ENCODE measurements around the gene RAB20. TPM values are rescaled to one million over a fixed set of nuclear protein-coding genes. Genes with fewer than 3 reads are reported as not detected.
"Not testable (repeated sequence)": the region's sequence is repeated elsewhere in the genome, so short reads cannot be mapped to it uniquely, and the experiment has no call there.

The RAB20 gene
- polyA plus RNA-seq, 3 donors: 22.1 to 82.3 (median 31.2) TPM

- H3K27ac ChIP-seq (ENCODE audit: low read depth, low read length): no peak overlapping the region
- WGBS, 3 donors: 5 to 22% (median 14%) methylated on average over 5 of the region's 5 CpGs
Observed at GRCh38 chr13:110538632-110539031, 22.9 kb downstream of the RAB20 start.

- H3K27ac ChIP-seq (ENCODE audit: low read depth, low read length): no peak overlapping the region
- 67 to 81% (median 68%) methylated on average over 16 to 18 of the region's 18 CpGs for WGBS, 3 donors
Observed at GRCh38 chr13:110536006-110536693, 25.4 kb downstream of the RAB20 start.

- no peak overlapping the region for H3K27ac ChIP-seq (ENCODE audit: low read depth, low read length)
- 94 to 96% (median 94%) methylated on average over 11 of the region's 11 CpGs for WGBS, 3 donors
Observed at GRCh38 chr13:110535526-110535925, 26.0 kb downstream of the RAB20 start.

GRCh38 chr13:110533771-110534670 lies 27.5 kb downstream of the RAB20 start:
- no peak overlapping the region for H3K27ac ChIP-seq (ENCODE audit: low read depth, low read length)
- WGBS, 3 donors: 83 to 86% (median 85%) methylated on average over 16 of the region's 16 CpGs

DNA sequence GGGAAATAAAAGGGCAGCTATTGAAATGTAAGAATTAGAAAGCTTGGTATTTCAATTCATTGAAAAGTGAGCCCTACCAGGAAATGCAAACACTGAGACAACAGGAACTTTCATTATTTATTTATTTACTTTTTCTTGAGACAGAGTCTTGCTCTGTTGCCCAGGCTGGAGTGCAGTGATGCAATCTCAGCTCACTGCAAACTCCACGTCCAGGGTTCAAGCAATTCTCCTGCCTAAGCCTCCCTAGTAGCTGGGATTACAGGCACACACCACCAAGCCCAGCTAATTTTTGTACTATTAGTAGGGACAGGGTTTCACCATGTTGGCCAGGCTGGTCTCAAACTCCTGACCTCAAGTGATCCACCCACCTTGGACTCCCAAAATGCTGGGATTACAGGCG lies 29.3 kb downstream of the RAB20 start:
- WGBS, 3 donors: 60 to 72% (median 72%) methylated on average over 2 of the region's 2 CpGs
- not testable (repeated sequence) for H3K27ac ChIP-seq (ENCODE audit: low read depth, low read length)

DNA sequence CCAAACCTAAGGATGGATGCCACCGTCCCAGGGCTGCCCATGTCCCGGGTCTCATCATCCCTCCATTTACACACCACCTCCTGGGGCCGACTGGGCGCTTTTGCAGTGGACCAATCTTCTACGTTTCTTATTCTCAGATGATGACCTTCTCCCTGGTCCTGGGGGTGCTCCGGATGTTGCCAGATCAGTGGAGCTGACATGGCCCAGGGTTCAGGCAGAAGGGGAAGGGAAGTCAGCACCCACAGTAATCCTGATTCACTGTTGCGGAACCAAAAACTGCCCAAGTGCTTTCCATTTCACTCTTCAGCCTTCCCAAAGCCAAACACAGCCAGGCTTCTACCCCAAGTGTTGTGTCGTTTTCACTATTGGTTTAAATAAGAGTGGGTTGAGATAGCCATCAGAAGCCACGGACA lies 29.8 kb downstream of the RAB20 start:
- H3K27ac ChIP-seq (ENCODE audit: low read depth, low read length): no peak overlapping the region
- 79 to 83% (median 81%) methylated on average over 9 of the region's 9 CpGs for WGBS, 3 donors

DNA sequence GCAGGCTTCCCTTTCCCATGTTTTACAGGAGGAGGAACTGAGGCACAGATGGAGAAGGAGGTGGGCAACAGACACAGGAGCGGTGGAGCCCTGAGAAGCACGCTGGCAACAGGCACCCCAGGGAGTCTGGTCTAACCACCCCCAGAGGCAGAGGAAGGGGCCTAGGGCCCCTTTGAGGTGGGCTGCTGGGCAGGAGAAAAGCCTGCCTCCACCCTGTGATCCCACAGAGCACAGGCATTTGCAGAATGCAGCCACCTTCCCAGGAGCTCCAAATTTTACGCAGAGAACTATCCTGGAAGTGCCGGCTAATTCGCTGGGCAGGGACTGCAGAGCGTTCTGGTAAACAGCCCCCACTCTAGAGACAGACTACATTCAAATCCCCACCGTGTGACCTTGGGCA lies 30.4 kb downstream of the RAB20 start:
- H3K27ac ChIP-seq (ENCODE audit: low read depth, low read length): no peak overlapping the region
- WGBS, 3 donors: 90 to 97% (median 94%) methylated on average over 7 of the region's 7 CpGs

- H3K27ac ChIP-seq (ENCODE audit: low read depth, low read length): no peak overlapping the region
- WGBS, 3 donors: 84 to 89% (median 86%) methylated on average over 17 to 20 of the region's 23 CpGs
Observed at GRCh38 chr13:110529522-110530311, 31.8 kb downstream of the RAB20 start.

GRCh38 chr13:110528911-110529310 lies 32.6 kb downstream of the RAB20 start:
- 83 to 95% (median 94%) methylated on average over 6 of the region's 6 CpGs for whole genome bisulfite sequencing, 3 donors

DNA sequence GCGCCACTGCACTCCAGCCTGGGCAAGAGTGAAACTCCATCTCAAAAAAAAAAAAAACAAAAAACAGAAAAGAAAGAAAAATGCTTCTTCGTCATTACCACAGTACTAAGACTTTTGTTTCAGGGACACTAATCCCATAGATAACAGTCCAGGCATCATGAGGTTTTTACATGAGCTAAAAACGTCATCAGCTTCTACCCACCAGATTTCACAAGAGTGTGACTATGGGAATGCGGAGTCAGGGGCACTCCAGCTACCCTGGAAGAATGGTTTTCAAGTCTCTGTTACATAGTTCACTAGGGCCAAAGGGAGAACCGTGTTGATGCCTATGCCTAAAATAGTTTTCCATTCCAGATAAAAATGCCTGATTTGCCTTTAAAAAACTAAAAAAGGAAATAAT lies 33.2 kb downstream of the RAB20 start:
- 39 to 71% (median 50%) methylated on average over 5 of the region's 5 CpGs for whole genome bisulfite sequencing, 3 donors
- no peak overlapping the region for H3K27ac ChIP-seq (ENCODE audit: low read depth, low read length)

More at GRCh38 chr13:110528911-110529310, 32.6 kb downstream of the RAB20 start:
- no peak overlapping the region for H3K27ac ChIP-seq (ENCODE audit: low read depth, low read length)

GRCh38 chr13:110525328-110526319 lies 35.9 kb downstream of the RAB20 start:
- WGBS, 3 donors: 37 to 74% (median 74%) methylated on average over 25 of the region's 25 CpGs
- H3K27ac ChIP-seq (ENCODE audit: low read depth, low read length): no peak overlapping the region

- 44 to 59% (median 54%) methylated on average over 21 of the region's 21 CpGs for WGBS, 3 donors
- no peak overlapping the region for H3K27ac ChIP-seq (ENCODE audit: low read depth, low read length)
Observed at GRCh38 chr13:110524541-110525257, 36.8 kb downstream of the RAB20 start.

- WGBS, 3 donors: 87 to 88% (median 87%) methylated on average over 17 of the region's 17 CpGs
- no peak overlapping the region for H3K27ac ChIP-seq (ENCODE audit: low read depth, low read length)
Observed at GRCh38 chr13:110523838-110524540, 37.5 kb downstream of the RAB20 start.

- WGBS, 3 donors: 73 to 83% (median 81%) methylated on average over 9 of the region's 9 CpGs
- no peak overlapping the region for H3K27ac ChIP-seq (ENCODE audit: low read depth, low read length)
Observed at GRCh38 chr13:110523180-110523579, 38.3 kb downstream of the RAB20 start.

GRCh38 chr13:110522721-110523120 lies 38.8 kb downstream of the RAB20 start:
- 78 to 89% (median 83%) methylated on average over 5 of the region's 5 CpGs for WGBS, 3 donors
- no peak overlapping the region for H3K27ac ChIP-seq (ENCODE audit: low read depth, low read length)

GRCh38 chr13:110521946-110522345 lies 39.6 kb downstream of the RAB20 start:
- whole genome bisulfite sequencing, 3 donors: 53 to 86% (median 55%) methylated on average over 7 of the region's 7 CpGs
- no peak overlapping the region for H3K27ac ChIP-seq (ENCODE audit: low read depth, low read length)
